ENCODE measurements around the gene ARPC1A. TPM values are rescaled to one million over a fixed set of nuclear protein-coding genes. Genes with fewer than 3 reads are reported as not detected.
"Not testable (repeated sequence)": the region's sequence is repeated elsewhere in the genome, so short reads cannot be mapped to it uniquely, and the experiment has no call there.

The ARPC1A gene
- total RNA-seq, 1 donor from 2014 or later, result 161 TPM

DNA sequence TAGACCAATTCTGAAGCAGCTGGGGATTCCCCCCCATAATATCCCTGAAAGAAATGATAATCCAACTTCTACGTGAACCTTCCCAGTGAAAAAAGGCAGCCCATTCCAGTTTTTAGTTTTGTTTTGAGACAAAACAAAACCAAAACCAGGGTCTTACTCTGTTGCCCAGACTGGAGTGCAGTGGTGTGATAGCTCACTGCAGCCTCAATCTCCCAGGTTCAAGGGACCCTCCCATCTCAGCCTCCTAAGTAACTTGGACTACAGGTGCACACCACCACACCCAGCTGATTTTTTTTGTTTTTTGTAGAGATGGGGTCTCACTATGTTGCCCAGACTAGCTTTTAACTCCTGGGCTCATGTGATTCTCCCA lies 12.5 kb upstream of the ARPC1A start:
- intact Hi-C loops (cut with micrococcal nuclease), result loop anchor here (2.0 kb wide), 1 partner anchor 272 kb away; no protein-coding TSS in a partner anchor
- DNase-seq, result no peak
- ATAC-seq, result no peak

DNA sequence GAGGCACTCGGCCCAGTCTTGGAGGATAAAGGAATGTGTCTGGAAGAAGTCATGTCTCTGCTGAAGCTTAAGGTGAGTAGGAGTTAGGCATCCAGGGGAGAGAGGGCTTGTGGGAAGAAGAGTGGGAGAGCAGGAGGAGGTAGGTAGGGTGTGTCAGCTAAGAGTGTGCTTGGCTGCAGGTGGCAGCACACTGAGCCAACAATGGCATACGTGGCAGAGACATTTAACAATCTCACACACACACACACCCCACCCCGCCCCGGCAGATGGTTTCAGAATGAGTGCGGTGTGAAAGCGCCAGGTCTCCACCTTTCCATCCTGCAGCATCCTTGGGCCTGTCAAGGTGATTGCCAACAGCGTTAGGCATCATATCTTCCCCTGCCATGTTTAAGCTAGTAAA lies 11.2 kb upstream of the ARPC1A start:
- no peak for DNase-seq
- ATAC-seq, result no peak
- intact Hi-C loops (cut with micrococcal nuclease), result no loop called here

DNA sequence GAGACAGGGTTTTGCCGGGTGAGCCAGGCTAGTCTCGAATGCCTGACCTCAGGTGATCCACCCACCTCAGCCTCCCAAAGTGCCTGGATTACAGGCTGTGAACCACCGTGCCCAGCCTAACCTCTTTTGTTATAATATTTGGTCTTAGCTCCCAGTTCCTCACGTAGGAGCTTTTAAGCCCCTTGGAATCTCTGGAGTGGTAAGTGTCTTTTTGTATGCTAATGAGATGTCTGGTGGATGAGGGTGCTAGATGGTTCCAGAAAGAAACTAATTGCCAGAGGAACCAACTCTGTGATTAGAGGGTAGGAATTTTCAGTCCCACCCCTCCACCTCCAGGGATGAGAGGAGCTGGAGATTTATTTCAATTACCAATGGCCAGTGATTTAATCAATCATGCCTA lies 5.3 kb upstream of the ARPC1A start:
- no peak for ATAC-seq
- intact Hi-C loops (cut with micrococcal nuclease), result no loop called here
- DNase-seq, result no peak

DNA sequence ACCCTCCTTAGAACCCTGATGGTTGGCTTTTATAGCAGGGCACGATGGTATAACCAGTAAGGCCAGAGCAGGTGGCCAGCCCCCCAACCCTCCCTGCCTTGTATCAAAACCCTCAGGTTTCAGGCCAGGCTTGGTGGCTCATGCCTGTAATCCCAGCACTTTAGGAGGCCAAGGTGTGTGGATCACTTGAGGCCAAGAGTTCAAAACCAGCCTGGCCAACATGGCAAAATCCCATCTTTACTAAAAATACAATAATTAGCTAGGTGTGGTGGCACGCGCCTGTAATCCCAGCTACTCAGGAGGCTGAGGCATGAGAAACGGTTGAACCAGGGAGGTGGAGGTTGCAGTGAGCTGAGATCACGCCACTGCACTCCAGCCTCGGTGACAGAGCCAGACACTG lies 3.0 kb upstream of the ARPC1A start:
- ATAC-seq; DNase-seq; intact Hi-C loops (cut with micrococcal nuclease): not testable (repeated sequence)

DNA sequence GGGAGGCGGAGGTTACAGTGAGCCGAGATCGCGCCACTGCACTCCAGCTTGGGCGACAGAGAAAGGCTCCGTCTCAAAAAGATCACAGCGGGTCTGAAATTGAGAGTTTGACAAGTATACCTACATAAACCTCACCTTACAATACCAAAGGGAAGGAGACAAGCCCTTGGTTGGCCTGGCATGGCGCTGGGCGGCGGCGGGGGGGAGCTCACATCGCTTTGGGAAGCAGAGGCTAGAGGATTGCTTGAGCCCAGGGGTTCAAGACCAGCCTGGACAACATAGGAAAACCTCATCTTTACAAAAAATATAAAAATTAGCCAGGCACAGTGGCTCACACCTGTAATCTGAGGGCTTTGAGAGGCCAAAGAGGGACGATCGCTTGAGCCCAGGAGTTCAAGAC lies 1.1 kb upstream of the ARPC1A start:
- DNase-seq (no peak), ATAC-seq (no peak)
- intact Hi-C loops (cut with micrococcal nuclease), result no loop called here

DNA sequence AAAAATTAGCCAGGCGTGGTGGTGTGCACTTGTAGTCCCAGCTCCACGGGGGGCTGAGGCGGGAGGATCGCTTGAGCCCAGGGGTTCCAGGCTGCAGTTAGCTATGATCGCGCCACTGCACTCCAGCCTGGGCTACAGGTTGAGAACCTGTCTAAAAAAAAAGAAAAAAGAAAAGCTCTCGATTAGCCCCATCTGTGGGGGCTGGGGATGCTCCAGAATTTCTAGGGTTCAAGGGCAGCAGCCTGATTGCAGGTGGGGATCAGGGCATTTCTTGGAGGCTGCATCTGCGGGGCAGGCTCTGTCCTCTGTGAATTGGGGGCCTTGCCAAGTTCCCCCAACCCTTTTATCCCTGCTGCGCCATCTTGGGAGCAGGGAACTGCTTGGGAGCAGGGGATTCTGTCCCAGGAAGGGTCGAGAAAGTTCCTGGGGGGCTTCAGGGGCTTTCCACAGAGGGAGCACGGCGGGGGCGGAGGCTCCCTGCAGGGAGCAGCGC lies 651 bp upstream of the ARPC1A start:
- no peak for ATAC-seq
- no peak for DNase-seq
- intact Hi-C loops (cut with micrococcal nuclease), result no loop called here

DNA sequence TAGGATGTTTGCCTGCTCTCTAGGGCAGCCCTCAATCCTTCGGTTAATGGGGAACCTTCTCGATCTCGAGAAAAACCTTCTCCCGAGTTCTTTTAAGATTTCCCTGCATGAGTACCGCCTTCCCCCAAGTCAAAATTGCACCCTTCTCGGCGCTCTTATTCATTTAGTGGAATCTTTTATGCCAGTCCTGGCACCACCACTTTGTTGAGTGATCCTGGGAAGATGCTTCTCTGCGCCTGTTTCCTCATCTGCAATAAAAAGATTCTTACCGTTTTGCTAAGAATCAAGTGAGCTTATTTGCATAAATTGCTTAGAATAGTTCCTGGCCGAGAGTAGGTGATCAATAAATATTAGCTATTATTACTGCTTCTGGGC lies 697 bp downstream of the ARPC1A start:
- no peak for ATAC-seq
- intact Hi-C loops (cut with micrococcal nuclease), result no loop called here
- no peak for DNase-seq

DNA sequence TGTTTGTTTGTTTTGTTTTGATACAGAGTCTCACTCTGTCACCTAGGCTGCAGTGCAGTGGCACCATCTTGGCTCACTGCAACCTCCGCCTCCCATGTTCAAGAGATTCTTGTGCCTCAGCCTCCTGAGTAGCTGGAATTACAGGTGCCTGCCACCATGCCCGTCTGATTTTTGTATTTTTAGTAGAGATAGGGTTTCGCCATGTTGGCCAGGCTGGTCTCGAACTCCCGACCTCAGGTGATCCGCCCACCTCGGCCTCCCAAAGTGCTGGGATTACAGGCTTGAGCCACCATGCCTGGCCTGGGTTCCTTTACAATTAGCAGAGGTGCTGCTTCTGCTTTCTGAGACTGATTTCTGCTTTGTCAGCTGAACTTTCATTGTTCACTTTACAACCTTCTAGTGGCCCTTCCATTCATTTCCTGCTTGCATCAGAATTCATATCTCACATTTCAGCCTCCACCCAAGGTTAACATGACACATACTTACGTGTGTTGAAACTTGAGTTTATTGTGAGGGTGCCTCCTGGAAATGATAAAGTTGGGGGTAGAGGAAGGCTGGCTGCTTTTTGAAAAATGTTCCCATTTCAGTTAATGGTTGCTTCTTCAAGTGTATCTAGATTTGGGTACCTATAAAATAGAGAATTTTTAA lies 4.7 kb downstream of the ARPC1A start:
- intact Hi-C loops (cut with micrococcal nuclease); DNase-seq: not testable (repeated sequence)
- ATAC-seq, result peak; percentile 5

DNA sequence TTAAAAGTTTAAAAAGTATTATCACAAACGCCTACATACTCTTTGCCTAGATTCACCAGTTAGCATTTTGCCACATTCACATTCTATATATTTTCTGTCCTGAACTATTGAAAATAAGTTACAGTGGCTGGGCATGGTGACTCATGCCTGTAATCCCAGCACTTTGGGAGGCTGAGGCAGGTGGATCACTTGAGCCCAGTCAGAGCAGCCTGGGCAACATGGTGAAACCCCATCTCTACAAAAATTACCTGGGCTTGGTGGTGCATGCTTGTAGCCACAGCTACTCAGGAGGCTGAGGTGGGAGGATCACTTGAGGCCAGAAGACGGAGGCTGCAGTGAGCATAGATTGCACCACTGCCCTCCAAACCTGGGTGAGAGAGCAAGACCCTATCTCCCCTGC lies 5.3 kb downstream of the ARPC1A start:
- intact Hi-C loops (cut with micrococcal nuclease), result no loop called here
- DNase-seq, result no peak
- no peak for ATAC-seq

DNA sequence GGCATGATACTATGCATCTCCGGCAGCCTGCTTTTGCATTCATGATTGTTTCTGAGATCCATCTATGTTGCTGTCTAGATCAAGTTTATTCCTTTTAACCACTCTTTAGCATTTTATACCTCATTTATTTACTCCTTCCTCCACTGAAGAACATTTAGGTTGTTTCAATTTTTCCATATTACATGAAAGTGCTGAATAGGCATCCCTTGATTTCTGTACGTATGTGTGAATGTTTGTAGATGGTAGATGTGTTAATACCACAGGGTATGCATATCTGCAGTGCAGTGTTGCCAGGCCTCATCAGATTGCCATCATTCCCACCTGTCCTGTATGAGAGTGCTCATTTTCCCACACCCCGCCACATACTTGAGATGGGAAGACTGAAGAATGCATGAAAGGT lies 13.9 kb downstream of the ARPC1A start:
- DNase-seq (no peak), ATAC-seq (no peak)
- intact Hi-C loops (cut with micrococcal nuclease), result no loop called here

DNA sequence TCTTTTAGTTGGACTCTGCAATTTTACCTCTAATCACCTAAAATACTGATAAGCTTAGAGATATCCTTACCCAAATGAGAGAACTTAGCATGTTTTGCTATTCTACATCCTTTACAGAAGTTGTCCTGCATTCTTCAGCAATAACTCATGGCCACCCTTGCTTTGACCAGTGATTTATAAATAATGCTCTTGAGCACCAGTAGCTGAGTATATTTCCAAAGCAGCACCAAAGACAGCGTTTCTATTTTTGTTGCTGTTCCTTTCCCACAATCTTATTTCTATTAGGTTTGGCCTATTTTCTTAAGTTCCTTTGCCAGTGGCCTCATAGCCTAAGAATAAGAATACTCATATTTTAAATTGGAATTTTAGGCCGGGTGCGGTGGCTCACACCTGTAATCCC lies 15.0 kb downstream of the ARPC1A start:
- intact Hi-C loops (cut with micrococcal nuclease), result no loop called here
- ATAC-seq, result no peak
- DNase-seq, result no peak

DNA sequence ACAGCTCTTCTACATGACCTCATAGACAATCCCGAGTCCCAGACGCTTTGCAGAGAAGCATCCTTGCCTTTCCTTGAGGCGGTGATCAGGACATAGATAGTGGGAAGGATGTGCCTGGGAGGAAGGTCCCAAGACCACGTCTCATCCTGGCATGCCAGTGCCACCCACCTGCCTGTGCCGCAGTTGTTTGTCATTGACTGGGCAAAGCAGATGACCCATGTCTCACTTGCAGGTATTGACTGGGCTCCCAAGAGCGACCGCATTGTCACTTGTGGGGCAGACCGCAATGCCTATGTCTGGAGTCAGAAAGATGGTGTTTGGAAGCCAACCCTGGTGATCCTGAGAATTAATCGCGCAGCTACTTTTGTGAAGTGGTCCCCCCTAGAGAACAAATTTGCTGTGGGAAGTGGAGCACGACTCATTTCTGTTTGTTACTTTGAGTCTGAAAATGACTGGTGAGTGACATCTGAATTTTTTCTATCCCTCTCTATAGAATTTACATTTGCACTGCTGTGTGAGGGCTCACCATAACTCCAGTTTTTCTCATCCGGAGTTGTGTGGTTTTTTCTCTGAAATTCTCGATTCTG lies 18.5 kb downstream of the ARPC1A start:
- intact Hi-C loops (cut with micrococcal nuclease), result no loop called here
- DNase-seq (no peak), ATAC-seq (no peak)

DNA sequence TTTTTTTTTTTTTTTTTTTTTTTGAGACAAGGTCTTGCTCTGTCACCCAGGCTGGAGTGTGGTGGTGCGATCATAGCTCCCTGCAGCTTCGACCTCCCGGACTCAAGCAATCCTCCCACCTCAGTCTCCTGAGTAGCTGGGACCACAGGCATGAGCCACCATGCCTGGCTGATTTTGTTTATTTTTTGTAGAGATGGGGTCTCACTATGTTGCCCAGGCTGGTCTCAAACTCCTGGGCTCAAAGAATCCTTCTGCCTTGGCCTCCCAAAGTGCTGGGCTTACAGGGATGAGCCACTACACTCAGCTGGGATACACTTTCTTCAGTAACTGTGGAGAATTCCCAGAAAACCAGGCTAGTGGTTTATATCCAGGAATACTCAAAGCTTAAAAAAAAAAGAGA lies 24.9 kb downstream of the ARPC1A start:
- DNase-seq; ATAC-seq; intact Hi-C loops (cut with micrococcal nuclease): not testable (repeated sequence)

DNA sequence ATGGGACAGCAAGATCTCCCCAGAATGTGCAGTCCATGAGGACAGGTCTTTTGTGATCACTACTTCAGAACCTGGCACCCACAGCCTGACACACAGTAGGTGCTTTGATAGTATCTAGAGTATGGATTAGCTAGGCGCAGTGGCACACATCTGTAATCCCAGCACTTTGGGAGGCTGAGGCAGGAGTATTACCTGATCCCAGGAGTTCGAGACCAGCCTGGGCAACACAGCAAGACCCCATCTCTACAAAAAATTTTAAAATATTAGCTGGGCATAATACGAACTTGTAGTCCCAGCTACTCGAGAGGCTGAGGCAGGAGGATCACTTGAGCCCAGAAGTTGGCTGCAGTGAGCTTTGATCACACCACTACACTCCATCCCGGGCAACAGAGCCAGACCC lies 26.5 kb downstream of the ARPC1A start:
- ATAC-seq (no peak), DNase-seq (no peak)
- intact Hi-C loops (cut with micrococcal nuclease), result no loop called here

DNA sequence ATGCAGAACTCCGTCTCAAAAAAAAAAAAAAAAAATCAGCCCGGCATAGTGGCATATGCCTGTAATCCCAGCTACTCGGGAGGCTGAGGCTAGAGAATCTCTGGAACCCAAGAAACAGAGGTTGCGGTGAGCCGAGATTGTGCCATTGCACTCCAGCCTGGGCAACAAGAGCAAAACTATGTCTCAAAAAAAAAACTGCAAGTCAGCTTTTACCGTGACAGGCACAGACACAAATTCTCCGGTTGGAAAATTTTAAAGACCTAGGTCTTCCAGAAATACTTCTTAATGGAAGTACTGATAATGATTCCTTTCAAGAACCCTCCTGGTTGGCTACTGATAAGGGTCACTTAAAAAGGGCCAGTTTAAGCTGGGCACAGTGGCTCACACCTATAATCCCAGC lies 29.4 kb downstream of the ARPC1A start:
- intact Hi-C loops (cut with micrococcal nuclease), result no loop called here
- DNase-seq (no peak), ATAC-seq (no peak)

DNA sequence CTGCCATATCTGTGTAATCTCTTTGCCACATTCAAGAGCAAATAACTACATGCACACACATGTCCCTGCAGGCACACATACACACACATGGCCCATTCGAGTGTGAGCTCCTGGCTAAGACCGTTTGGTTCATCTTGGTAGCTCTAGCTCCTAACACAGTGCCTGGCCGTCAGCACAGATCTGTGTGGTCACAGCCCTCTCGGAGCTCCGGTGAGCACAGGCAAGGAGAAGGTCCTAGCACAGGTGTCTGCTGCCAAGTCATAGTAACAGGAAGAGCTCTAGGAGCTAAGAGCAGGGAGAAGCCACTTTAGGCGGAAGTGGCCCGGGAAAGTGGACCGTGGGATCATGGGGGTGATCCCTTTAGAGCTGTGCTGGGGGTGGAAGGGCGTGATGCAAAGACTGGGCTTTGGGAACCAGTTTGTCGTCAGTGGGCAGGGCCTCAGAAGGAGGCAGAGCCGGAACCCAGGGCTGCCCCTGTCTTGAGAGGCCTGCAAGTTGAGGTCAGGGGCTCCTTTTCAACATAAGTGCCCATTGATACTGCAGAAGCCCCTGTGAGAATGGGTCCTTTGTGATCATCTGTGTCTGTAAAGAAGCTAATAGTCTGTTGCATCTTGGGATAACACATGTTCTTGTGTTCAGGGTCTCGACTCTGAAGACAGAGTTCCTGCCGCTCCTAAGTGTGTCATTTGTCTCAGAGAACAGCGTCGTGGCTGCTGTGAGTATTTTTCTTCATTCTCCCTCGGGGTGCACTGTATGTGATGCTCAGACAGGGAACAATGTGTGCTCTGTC lies 32.2 kb downstream of the ARPC1A start:
- ATAC-seq (peak; percentile 66), DNase-seq (no peak)

DNA sequence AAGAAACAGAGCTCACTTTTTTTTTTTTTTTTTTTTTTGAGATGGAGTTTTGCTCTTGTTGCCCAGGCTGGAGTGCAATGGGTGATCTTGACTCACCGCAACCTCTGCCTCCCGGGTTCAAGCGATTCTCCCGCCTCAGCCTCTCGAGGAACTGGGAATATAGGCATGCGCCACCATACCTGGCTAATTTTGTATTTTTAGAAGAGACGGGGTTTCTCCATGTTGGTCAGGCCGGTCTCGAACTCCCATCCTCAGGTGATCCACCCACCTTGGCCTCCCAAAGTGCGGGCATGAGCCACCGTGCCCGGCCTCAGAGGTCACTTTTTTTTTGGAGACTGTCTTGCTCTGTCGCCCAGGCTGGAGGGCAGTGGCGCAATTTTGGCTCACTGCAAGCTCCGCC lies 32.8 kb downstream of the ARPC1A start:
- DNase-seq; ATAC-seq; intact Hi-C loops (cut with micrococcal nuclease): not testable (repeated sequence)

More for the DNA sequence above, 32.2 kb downstream of the ARPC1A start:
- intact Hi-C loops (cut with micrococcal nuclease), result no loop called here

DNA sequence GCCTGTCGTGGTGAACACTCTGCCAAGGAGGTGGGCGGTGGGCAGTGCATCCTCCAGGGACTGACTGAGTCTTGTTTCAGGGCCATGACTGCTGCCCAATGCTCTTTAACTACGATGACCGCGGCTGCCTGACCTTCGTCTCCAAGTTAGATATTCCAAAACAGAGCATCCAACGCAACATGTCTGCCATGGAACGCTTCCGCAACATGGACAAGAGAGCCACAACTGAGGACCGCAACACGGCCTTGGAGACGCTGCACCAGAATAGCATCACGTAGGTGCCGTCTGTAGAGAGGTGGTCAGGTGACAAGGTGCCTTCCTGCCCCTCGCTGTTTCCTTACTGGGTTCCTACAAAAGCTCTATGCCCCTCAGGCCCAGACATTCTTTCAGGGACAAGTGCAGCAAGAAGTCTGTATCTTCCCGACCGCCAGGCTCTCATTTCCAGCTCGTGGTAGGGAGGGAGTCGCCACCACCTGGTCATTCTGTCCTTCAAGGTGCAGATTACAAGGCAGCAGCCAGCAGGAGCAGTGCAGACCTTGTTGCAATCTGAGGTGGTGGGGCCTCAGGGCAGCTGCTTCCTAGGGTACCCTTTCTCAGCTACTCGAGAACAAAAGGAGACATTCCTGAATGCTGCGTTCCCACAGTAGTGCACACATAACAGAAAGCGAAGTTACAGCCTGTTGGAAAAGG lies 33.9 kb downstream of the ARPC1A start:
- DNase-seq, result no peak

DNA sequence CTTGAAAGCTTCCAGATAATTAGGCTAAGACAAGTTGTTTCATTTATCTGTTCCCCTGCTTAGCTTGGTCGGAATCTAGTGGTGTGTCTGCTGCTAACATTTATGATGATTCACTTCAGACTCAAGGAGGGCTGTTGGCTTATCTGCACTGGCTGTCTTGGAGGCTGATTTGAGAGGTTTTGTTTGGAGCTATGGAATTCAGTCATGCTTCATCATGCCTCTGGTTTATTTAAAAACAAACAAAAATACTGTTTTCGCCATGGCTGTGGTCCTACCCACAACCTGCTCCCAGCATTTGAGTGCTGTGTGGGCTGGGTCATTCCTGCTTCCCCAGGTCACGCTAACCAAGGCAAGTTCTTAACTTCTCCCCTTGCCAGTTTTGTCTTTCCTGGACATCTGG lies 37.1 kb downstream of the ARPC1A start:
- DNase-seq, result no peak
- ATAC-seq, result no peak
- intact Hi-C loops (cut with micrococcal nuclease), result no loop called here

More for the DNA sequence above, 33.9 kb downstream of the ARPC1A start:
- no peak for ATAC-seq
- intact Hi-C loops (cut with micrococcal nuclease), result no loop called here

DNA sequence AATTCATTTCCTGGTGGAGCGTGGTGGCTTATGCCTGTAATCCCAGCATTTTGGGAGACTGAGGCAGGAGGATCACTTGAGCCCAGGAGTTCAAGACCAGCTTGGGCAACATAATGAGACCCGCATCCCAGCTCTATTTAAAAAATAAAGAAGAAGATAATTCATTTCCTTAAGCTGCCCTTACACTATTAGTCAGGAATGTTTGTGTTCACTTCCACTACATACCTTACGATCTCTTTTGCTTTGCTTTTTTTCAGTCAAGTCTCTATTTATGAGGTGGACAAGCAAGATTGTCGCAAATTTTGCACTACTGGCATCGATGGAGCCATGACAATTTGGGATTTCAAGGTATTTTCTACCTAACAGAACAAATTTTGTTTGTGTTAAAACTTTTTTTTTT lies 37.6 kb downstream of the ARPC1A start:
- no peak for ATAC-seq
- no peak for DNase-seq
- intact Hi-C loops (cut with micrococcal nuclease), result no loop called here
